Muscle of leg (tissue), 11 donors: Measurements from ENCODE around the gene PTRHD1. TPM values are rescaled to one million over a fixed set of nuclear protein-coding genes. Genes with fewer than 3 reads are reported as not detected.
"Not testable (repeated sequence)": the region's sequence is repeated elsewhere in the genome, so short reads cannot be mapped to it uniquely, and the experiment has no call there.

ENCODE experiments used
- DNase-seq: peaks from one replicate; pipeline ENCODE4 v3.0.0; 2013
- H3K27ac ChIP-seq: one replicate; pipeline ENCODE4 v1.5.1; 2013; ENCODE audit warnings: mild to moderate bottlenecking, low read length, control low read depth
- H3K27me3 ChIP-seq: one replicate; pipeline ENCODE4 v1.6.1; 2013; ENCODE audit warnings: low read length; ENCODE audit not compliant: control insufficient read depth, insufficient read depth
- H3K36me3 ChIP-seq: one replicate; pipeline ENCODE4 v1.6.1; 2013; ENCODE audit warnings: low read length; ENCODE audit not compliant: control insufficient read depth, insufficient read depth
- H3K4me1 ChIP-seq: one replicate; pipeline ENCODE4 v1.6.1; 2013; ENCODE audit warnings: low read length; ENCODE audit not compliant: control insufficient read depth, insufficient read depth
- H3K4me3 ChIP-seq: one replicate; pipeline ENCODE4 v1.5.1; 2013; ENCODE audit warnings: low read length, control low read depth
- H3K9me3 ChIP-seq: replicated peaks from 2 replicates; pipeline ENCODE4 v1.6.1; 2013; ENCODE audit warnings: low read depth, low read length; ENCODE audit not compliant: control insufficient read depth
- WGBS: methylation state at CpG from one replicate; pipeline ENCODE4 v1.1.5; 2013; ENCODE audit warnings: missing lambda C conversion rate; ENCODE audit not compliant: insufficient coverage; 5-methylcytosine and 5-hydroxymethylcytosine counted together
- polyA plus RNA-seq, 8 donors: library from polyadenylated mRNA; unstranded; fragments of 120-200 nt; gene quantifications; one replicate each; pipeline versions ENCODE4 v1.2.1 to v1.2.3, GENCODE V29; 2013; ENCODE audit warnings: inconsistent platforms in 1 of 8, low replicate concordance in 1 of 8; ENCODE audit not compliant: insufficient read length in 8 of 8, insufficient read depth in 1 of 8
- total RNA-seq: library from RNA; stranded (reverse); fragments of 120-200 nt; gene quantifications from one replicate; pipeline ENCODE4 v1.2.4, GENCODE V29; 2013

Gene PTRHD1
- total and polyA plus RNA-seq, 9 donors = 35.9 to 60.9 (median 42.1) TPM

DNA sequence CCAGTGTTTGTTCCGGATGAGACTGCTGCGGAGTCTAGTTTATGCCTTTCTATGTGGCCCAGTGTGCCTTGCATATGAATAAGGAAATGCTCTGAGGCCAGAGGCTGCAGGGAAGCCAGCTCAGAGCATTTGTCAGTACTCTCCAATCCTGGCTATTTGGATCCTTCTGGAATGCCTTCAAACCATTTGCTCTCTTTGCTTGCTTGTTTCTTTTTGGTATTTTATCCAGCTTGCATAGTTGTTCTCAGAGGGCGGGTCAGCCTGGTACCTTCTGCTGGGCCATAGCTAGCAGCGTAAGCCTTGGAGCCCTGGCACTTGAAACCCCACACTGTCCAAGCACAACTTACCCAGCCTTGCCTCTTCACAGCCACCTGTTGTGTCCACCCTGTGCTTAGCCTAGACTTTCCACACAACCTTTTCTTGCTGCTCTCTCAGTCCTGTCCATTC lies 20.5 kb upstream of the PTRHD1 start:
- Histone ChIP-seq H3K27ac (peak overlapping the region; percentile 53), H3K36me3 (peaks cover 26% of the 10 kb centered on the region), H3K9me3 (no peaks in the 10 kb centered on the region), H3K4me1 (peaks cover 10% of the 10 kb centered on the region), H3K4me3 (no peak overlapping the region), H3K27me3 (no peaks in the 10 kb centered on the region)
- WGBS = 88% methylated on average over 4 of the region's 4 CpGs
- DNase-seq = peak; percentile 44

DNA sequence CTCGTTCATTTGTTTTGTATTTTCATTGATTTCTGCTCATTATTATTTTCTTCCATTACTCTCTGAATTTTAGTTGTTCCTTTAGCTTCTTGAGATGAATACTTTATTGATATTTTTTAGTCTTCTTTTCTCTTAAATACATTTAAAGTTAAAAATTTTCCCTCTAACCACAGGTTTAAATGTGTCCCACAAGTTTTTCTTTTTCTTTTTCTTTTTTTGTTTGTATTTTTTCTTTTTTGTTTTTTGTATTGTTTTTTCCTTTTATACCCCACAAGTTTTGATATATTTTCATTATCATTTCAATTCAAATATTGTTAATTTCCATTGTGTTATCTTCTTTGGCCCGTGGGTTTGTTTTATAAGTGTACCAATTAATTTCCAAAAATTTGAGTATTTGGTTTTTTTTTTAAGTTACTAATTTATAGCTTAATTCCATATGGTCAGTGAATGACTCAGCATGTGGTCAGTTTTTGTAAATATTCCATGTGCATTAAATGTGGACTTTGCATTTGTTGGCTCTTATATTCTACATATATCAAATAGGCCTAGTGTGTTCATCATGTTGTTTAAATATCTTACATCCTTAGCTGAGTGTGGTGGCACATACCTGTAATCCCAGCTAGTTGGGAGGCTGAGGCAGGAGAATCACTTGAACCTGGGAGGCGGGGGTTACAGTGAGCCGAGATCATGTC lies 16.3 kb upstream of the PTRHD1 start:
- Histone ChIP-seq H3K36me3 (peaks cover 5% of the 10 kb centered on the region), H3K27me3 (no peaks in the 10 kb centered on the region), H3K27ac (no peak overlapping the region), H3K9me3 (peaks cover 2% of the 10 kb centered on the region), H3K4me3 (no peak overlapping the region), H3K4me1 (peaks cover 7% of the 10 kb centered on the region)
- WGBS = no CpG with 5 or more reads among the region's 4 CpGs
- DNase-seq = no peak

GRCh38 chr2:24806661-24807036 lies 13.5 kb upstream of the PTRHD1 start:
- Histone ChIP-seq H3K27me3 (no peaks in the 10 kb centered on the region), H3K4me1 (no peaks in the 10 kb centered on the region), H3K27ac (no peak overlapping the region), H3K36me3 (peaks cover 4% of the 10 kb centered on the region), H3K4me3 (no peak overlapping the region), H3K9me3 (peaks cover 2% of the 10 kb centered on the region)
- DNase-seq = no peak

DNA sequence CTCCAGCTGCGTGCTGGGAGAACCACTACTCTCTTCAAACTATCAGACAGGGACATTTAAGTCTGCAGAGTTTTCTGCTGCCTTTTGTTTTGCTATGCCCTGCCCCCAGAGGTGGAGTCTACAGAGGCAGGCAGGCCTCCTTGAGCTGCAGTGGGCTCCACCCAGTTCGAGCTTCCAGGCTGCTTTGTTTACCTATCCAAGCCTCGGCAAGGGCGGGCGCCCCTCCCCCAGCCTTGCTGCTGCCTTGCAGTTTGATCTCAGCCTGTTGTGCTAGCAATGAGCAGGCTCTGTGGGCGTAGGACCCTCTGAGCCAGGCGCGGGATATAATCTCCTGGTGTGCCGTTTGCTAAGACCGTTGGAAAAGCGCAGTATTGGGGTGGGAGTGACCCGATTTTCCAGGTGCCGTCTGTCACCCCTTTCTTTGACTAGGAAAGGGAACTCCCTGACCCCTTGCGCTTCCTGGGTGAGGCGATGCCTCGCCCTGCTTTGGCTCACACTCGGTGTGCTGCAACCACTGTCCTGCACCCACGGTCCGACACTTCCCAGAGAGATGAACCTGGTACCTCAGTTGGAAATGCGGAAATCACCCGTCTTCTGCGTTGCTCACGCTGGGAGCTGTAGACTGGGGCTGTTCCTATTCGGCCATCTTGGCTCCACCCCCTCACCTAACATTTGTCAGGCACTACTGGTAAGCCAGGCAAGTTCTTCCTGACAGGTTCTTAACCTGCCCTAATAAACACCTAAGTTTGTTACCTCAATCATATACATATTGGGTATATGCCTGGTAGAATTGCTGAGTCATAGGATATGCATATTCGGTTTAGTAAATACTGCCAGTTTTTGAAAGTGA lies 12.8 kb upstream of the PTRHD1 start:
- DNase-seq, H3K4me1 ChIP-seq, H3K36me3 ChIP-seq, H3K27me3 ChIP-seq, H3K9me3 ChIP-seq, H3K4me3 ChIP-seq, H3K27ac ChIP-seq: not testable (repeated sequence)
- 98% methylated on average over 19 of the region's 25 CpGs for WGBS

DNA sequence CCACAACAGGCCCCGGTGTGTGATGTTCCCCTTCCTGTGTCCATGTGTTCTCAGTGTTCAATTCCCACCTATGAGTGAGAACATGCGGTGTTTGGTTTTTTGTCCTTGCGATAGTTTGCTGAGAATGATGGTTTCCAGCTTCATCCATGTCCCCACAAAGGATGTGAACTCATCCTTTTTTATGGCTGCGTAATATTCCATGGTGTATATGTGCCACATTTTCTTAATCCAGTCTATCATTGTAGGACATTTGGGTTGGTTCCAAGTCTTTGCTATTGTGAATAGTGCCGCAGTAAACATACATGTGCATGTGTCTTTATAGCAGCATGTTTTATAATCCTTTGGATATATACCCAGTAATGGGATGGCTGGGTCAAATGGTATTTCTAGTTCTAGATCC lies 7.3 kb upstream of the PTRHD1 start:
- WGBS = no CpG with 5 or more reads among the region's 5 CpGs
- not testable (repeated sequence) for H3K4me1 ChIP-seq, H3K27me3 ChIP-seq, H3K9me3 ChIP-seq, H3K27ac ChIP-seq, H3K4me3 ChIP-seq, DNase-seq
- H3K36me3 ChIP-seq = peaks cover 14% of the 10 kb centered on the region

- Histone ChIP-seq H3K36me3 (peaks cover 16% of the 10 kb centered on the region), H3K27me3 (no peaks in the 10 kb centered on the region), H3K27ac (no peak overlapping the region), H3K4me3 (no peak overlapping the region), H3K4me1 (peaks cover 6% of the 10 kb centered on the region), H3K9me3 (no peaks in the 10 kb centered on the region)
- WGBS = 100% methylated on average over 1 of the region's 2 CpGs
- DNase-seq = no peak
These were observed 4.5 kb upstream of the PTRHD1 start for GRCh38 chr2:24797644-24798043.

DNA sequence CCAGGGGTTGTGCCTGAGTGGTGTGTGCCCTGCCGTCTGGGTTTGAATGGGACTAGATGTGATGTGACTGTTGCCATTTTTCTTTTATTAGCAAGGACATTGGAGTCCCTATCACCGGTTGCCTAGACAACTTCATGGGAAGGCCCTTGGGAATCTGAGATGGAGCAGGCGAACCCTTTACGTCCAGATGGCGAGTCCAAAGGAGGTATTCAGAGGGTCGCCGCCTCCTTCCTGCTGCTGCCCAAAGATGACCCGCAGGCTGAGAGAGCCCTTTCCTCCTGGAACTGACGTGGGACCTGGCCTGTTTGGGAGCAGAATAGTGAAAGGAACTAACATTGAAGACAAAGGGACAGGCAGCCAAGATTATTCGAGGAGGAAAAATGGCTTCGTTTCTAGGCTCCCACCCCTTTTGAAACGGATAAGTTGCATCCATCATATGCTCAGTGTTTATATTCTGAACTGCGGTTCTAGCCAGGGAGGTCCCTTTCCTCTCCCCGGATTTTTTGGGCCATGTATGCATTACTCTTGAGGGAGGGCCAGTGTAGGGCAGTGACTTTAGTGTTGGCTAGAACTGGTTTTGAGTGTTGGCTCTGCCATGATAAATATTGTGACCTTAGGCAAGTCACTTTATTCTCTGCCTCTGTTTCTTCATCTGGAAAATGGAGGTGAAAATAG lies 707 bp upstream of the PTRHD1 start:
- Histone ChIP-seq H3K4me3 (peak overlapping the region; percentile 91), H3K36me3 (peaks cover 19% of the 10 kb centered on the region), H3K27me3 (no peaks in the 10 kb centered on the region), H3K4me1 (peaks cover 6% of the 10 kb centered on the region), H3K9me3 (no peaks in the 10 kb centered on the region), H3K27ac (peak overlapping the region; percentile 98)
- 3% methylated on average over 13 of the region's 14 CpGs for WGBS
- peak; percentile 54 for DNase-seq

GRCh38 chr2:24792542-24792873 lies 683 bp downstream of the PTRHD1 start:
- H3K4me1 ChIP-seq = peaks cover 6% of the 10 kb centered on the region
- no peak for DNase-seq
- no peaks in the 10 kb centered on the region for H3K9me3 ChIP-seq
- H3K27me3 ChIP-seq = no peaks in the 10 kb centered on the region
- peaks cover 18% of the 10 kb centered on the region for H3K36me3 ChIP-seq
- WGBS = 0% methylated on average over 3 of the region's 6 CpGs
- peak overlapping the region; percentile 98 for H3K27ac ChIP-seq
- peak overlapping the region; percentile 91 for H3K4me3 ChIP-seq

GRCh38 chr2:24791452-24791851 lies 1.7 kb downstream of the PTRHD1 start:
- Histone ChIP-seq H3K9me3 (no peaks in the 10 kb centered on the region), H3K27ac (no peak overlapping the region), H3K4me3 (no peak overlapping the region), H3K36me3 (peaks cover 16% of the 10 kb centered on the region), H3K4me1 (peaks cover 6% of the 10 kb centered on the region), H3K27me3 (no peaks in the 10 kb centered on the region)
- DNase-seq = no peak
- 79% methylated on average over 2 of the region's 5 CpGs for WGBS

GRCh38 chr2:24788816-24789215 lies 4.4 kb downstream of the PTRHD1 start:
- Histone ChIP-seq H3K4me3 (no peak overlapping the region), H3K36me3 (peaks cover 13% of the 10 kb centered on the region), H3K27me3 (no peaks in the 10 kb centered on the region), H3K9me3 (no peaks in the 10 kb centered on the region), H3K27ac (no peak overlapping the region), H3K4me1 (peaks cover 9% of the 10 kb centered on the region)
- DNase-seq = peak; percentile 56
- WGBS = 13% methylated on average over 3 of the region's 3 CpGs
